Neural progenitor cell (in vitro differentiated cells): Measurements from ENCODE around the gene TNK2.

Experiments used
- EZH2 ChIP-seq: fragments of 200-600 bp; sonication (generic); IDR thresholded peaks from 2 replicates; pipeline ENCODE4 v1.6.1; 2017; ENCODE audit warnings: antibody characterized with exemption, mild to moderate bottlenecking, moderate library complexity
- TF ChIP-seq, protein P1 (sequence below): fragments of 200-600 bp; sonication (generic); IDR thresholded peaks from 2 replicates; pipeline ENCODE4 v1.5.1; 2017; ENCODE audit warnings: antibody characterized with exemption, mild to moderate bottlenecking

DNA sequence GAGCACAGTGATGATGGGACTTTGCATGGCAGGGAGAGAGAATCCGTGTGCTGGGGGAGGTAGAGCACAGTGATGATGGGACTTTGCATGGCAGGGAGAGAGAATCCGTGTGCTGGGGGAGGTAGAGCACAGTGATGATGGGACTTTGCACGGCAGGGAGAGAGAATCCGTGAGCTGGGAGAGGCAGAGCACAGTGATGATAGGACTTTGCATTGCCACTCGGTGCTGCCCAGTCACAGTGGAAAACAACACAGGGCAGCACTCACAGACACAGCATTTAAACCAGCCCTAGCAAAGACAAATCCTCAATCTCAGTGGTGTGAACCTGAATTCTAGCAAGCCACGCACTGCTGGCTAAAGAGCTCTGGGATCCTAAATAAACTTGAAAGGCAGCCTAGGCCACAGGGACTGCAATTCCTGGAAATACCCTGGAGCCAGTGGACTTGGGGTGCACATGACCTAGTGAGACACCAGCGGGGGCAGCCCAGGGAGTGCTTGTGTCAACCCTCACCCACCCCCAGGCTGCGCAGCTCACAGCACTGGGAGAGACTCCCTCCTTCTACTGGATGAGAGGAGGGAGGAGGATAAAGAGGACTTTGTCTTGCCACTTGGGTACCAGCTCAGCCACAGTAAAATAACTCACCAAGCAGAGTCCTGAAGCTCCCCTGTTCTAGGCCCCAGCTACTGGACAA is 23.4 kb upstream of the TNK2 start:
- TF ChIP-seq, protein P1, sequence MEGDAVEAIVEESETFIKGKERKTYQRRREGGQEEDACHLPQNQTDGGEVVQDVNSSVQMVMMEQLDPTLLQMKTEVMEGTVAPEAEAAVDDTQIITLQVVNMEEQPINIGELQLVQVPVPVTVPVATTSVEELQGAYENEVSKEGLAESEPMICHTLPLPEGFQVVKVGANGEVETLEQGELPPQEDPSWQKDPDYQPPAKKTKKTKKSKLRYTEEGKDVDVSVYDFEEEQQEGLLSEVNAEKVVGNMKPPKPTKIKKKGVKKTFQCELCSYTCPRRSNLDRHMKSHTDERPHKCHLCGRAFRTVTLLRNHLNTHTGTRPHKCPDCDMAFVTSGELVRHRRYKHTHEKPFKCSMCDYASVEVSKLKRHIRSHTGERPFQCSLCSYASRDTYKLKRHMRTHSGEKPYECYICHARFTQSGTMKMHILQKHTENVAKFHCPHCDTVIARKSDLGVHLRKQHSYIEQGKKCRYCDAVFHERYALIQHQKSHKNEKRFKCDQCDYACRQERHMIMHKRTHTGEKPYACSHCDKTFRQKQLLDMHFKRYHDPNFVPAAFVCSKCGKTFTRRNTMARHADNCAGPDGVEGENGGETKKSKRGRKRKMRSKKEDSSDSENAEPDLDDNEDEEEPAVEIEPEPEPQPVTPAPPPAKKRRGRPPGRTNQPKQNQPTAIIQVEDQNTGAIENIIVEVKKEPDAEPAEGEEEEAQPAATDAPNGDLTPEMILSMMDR = no peak
- no peak for TF ChIP-seq EZH2
